ENCODE data around the gene RANBP3.

- no peak for TF ChIP-seq GATA2 (IDR thresholded peaks at IDR 0.05; ENCODE audit: low read depth, low read length)
- TF ChIP-seq GATA3 (IDR thresholded peaks at IDR 0.05; ENCODE audit: low read depth, low read length): no peak
Observed at GRCh38 chr19:5967994-5968430, 9.9 kb downstream of the RANBP3 start.

Data from SH-SY5Y (cell line).